ENCODE results near the gene RAB38.

The RAB38 gene

GRCh38 chr11:88170673-88171072 lies 4.6 kb downstream of the RAB38 start:
- in situ Hi-C loops (cut with MboI; ENCODE audit: low sequenced_read_pairs), result no loop called here

GRCh38 chr11:88169881-88170280 lies 5.4 kb downstream of the RAB38 start:
- in situ Hi-C loops (cut with MboI; ENCODE audit: low sequenced_read_pairs), result no loop called here

GRCh38 chr11:88169471-88169870 lies 5.8 kb downstream of the RAB38 start:
- in situ Hi-C loops (cut with MboI; ENCODE audit: low sequenced_read_pairs), result no loop called here

- in situ Hi-C loops (cut with MboI; ENCODE audit: low sequenced_read_pairs), result no loop called here
Observed at GRCh38 chr11:88167853-88168252, 7.4 kb downstream of the RAB38 start.

- in situ Hi-C loops (cut with MboI; ENCODE audit: low sequenced_read_pairs), result no loop called here
Observed at GRCh38 chr11:88164806-88165585, 10.2 kb downstream of the RAB38 start.

- in situ Hi-C loops (cut with MboI; ENCODE audit: low sequenced_read_pairs), result no loop called here
Observed at GRCh38 chr11:88164320-88164719, 10.9 kb downstream of the RAB38 start.

GRCh38 chr11:88158081-88158480 lies 17.2 kb downstream of the RAB38 start:
- in situ Hi-C loops (cut with MboI; ENCODE audit: low sequenced_read_pairs), result no loop called here

GRCh38 chr11:88157370-88157769 lies 17.9 kb downstream of the RAB38 start:
- in situ Hi-C loops (cut with MboI; ENCODE audit: low sequenced_read_pairs), result no loop called here

- in situ Hi-C loops (cut with MboI; ENCODE audit: low sequenced_read_pairs), result no loop called here
Observed at GRCh38 chr11:88152381-88152780, 22.9 kb downstream of the RAB38 start.

- in situ Hi-C loops (cut with MboI; ENCODE audit: low sequenced_read_pairs), result no loop called here
Observed at GRCh38 chr11:88151709-88152265, 23.5 kb downstream of the RAB38 start.

GRCh38 chr11:88146106-88146505 lies 29.1 kb downstream of the RAB38 start:
- in situ Hi-C loops (cut with MboI; ENCODE audit: low sequenced_read_pairs), result no loop called here

GRCh38 chr11:88139865-88140264 lies 35.4 kb downstream of the RAB38 start:
- in situ Hi-C loops (cut with MboI; ENCODE audit: low sequenced_read_pairs), result no loop called here

GRCh38 chr11:88131764-88132470 lies 43.3 kb downstream of the RAB38 start:
- in situ Hi-C loops (cut with MboI; ENCODE audit: low sequenced_read_pairs), result no loop called here

GRCh38 chr11:88122956-88123355 lies 52.3 kb downstream of the RAB38 start:
- in situ Hi-C loops (cut with MboI; ENCODE audit: low sequenced_read_pairs), result no loop called here

GRCh38 chr11:88119561-88119960 lies 55.7 kb downstream of the RAB38 start:
- in situ Hi-C loops (cut with MboI; ENCODE audit: low sequenced_read_pairs), result no loop called here

GRCh38 chr11:88117281-88117858 lies 57.9 kb downstream of the RAB38 start:
- in situ Hi-C loops (cut with MboI; ENCODE audit: low sequenced_read_pairs), result no loop called here

GRCh38 chr11:88115828-88116755 lies 59.2 kb downstream of the RAB38 start:
- in situ Hi-C loops (cut with MboI; ENCODE audit: low sequenced_read_pairs), result no loop called here

GRCh38 chr11:88114486-88115045 lies 60.7 kb downstream of the RAB38 start:
- in situ Hi-C loops (cut with MboI; ENCODE audit: low sequenced_read_pairs), result no loop called here

GRCh38 chr11:88106666-88107065 lies 68.6 kb downstream of the RAB38 start:
- in situ Hi-C loops (cut with MboI; ENCODE audit: low sequenced_read_pairs), result no loop called here

- in situ Hi-C loops (cut with MboI; ENCODE audit: low sequenced_read_pairs), result no loop called here
Observed at GRCh38 chr11:88105951-88106350, 69.3 kb downstream of the RAB38 start.
